Mucosa of descending colon (tissue), 3 donors: ENCODE data around the gene ABTB2. TPM values are rescaled to one million over a fixed set of nuclear protein-coding genes. Genes with fewer than 3 reads are reported as not detected.

Experiments
- ATAC-seq: fragments of 200-7000 bp; cut with Tn5 transposase; one replicate; pipeline ENCODE4 v1.9.1; 2020; ENCODE audit warnings: mild to moderate bottlenecking, moderate library complexity
- DNase-seq, 3 donors: peaks; one replicate each; pipeline ENCODE4 v3.0.0-alpha.2; 2020
- H3K36me3 ChIP-seq: fragments of 200-600 bp; one replicate; pipeline ENCODE4 v1.8.0; 2021; ENCODE audit warnings: low read depth, mild to moderate bottlenecking
- H3K4me1 ChIP-seq: fragments of 200-600 bp; one replicate; pipeline ENCODE4 v1.8.0; 2021; ENCODE audit warnings: low read depth, mild to moderate bottlenecking
- H3K4me3 ChIP-seq: fragments of 200-600 bp; one replicate; pipeline ENCODE4 v1.8.0; 2021; ENCODE audit warnings: mild to moderate bottlenecking
- H3K9me3 ChIP-seq: fragments of 200-600 bp; one replicate; pipeline ENCODE4 v1.8.0; 2021; ENCODE audit warnings: mild to moderate bottlenecking
- CTCF ChIP-seq: fragments of 200-600 bp; IDR thresholded peaks from one replicate; pipeline ENCODE4 v1.8.0; 2022; ENCODE audit warnings: antibody characterized with exemption, mild to moderate bottlenecking
- intact Hi-C, 2 donors: fragments of 100-400 bp; cut with DNase I in 1 of 2; cut with micrococcal nuclease in 1 of 2; formaldehyde crosslinking; loops; one replicate each; pipeline versions ENCODE4 v1.11.0 to v1.11.1; 2022; cut with DNase I, micrococcal nuclease
- total RNA-seq, 3 donors: library from RNA; stranded (reverse); fragmentation: NEBNext Ultra II Directional in 2 of 3; extraction: Animal tissue kit (Norgen Biotek cat#: 25700) in 2 of 3; gene quantifications; one replicate each; pipeline versions ENCODE4 v1.2.1 to v1.2.4, GENCODE V29; 2021 to 2023
- donor health status: DM: no; HTN: no; CAD: no; lungs with moderate emphysema.
- donor health status: DM: no; HTN: no; CAD: no.
- donor health status: DM: no; HTN: yes; CAD: no.

ABTB2 gene
- total RNA-seq, 3 donors from 2014 or later: 12.8 to 16.8 (median 14.3) TPM

DNA sequence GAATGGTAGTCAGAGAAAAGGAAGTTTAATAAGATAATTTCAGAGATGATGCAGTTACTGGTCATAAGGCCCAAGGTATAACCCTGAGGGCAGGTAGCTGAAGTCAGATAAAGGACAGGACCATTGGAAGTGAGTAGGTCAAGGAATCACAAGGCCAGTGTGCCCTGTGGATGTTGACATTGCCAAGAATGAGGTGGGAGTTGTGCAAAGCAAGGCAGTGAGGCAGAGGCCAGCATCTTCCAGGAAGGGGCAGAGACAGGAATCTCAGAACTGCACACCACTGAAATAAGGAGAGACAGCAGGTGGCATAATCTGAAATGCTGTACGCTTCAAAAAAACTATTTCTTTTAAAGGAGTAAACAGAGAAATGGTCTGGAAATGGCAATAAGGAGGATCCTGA, 61.4 kb downstream of the ABTB2 start:
- intact Hi-C loops: no loop called here
- TF ChIP-seq CTCF: no peak
- no peaks in the 10 kb centered on the region for H3K9me3 ChIP-seq
- H3K4me3 ChIP-seq: no peak overlapping the region
- H3K4me1 ChIP-seq: no peaks in the 10 kb centered on the region
- no peaks in the 10 kb centered on the region for H3K36me3 ChIP-seq
- no peak for DNase-seq
- ATAC-seq: no peak

GRCh38 chr11:34292546-34292945, 65.3 kb downstream of the ABTB2 start:
- Histone ChIP-seq H3K4me3 (no peak overlapping the region), H3K4me1 (no peaks in the 10 kb centered on the region), H3K9me3 (no peaks in the 10 kb centered on the region), H3K36me3 (no peaks in the 10 kb centered on the region)
- DNase-seq: no peak
- ATAC-seq: no peak
- intact Hi-C loops: no loop called here
- no peak for TF ChIP-seq CTCF

DNA sequence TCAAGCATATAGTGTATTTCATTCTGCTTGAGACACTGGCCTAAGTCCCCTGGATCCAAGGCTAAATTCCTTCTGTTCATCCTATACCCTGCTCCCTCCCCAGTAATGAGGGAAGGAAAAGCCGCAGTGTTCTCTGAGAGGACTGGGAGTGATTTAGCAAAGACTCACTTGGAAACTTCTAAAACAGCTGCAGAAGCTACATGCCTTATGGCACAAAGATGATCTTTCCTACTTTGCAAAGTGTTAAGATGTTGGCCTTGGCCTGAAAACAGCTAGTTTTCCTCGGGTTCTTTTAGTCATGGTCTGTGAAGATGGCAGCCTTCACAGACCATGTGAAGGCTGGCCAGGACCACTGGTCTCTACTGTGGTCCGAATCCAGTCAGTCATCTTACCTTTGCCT, 65.7 kb downstream of the ABTB2 start:
- intact Hi-C loops: no loop called here
- H3K4me1 ChIP-seq: no peaks in the 10 kb centered on the region
- H3K9me3 ChIP-seq: no peaks in the 10 kb centered on the region
- ATAC-seq (no peak), DNase-seq (no peak)
- TF ChIP-seq CTCF: no peak
- no peak overlapping the region for H3K4me3 ChIP-seq
- H3K36me3 ChIP-seq: no peaks in the 10 kb centered on the region

- Histone ChIP-seq H3K4me3 (no peak overlapping the region), H3K9me3 (no peaks in the 10 kb centered on the region), H3K36me3 (no peaks in the 10 kb centered on the region), H3K4me1 (no peaks in the 10 kb centered on the region)
- no peak for TF ChIP-seq CTCF
- ATAC-seq (no peak), DNase-seq (no peak)
- intact Hi-C loops: no loop called here
These were observed 66.9 kb downstream of the ABTB2 start for GRCh38 chr11:34290926-34291325.

- intact Hi-C loops: no loop called here
- H3K36me3 ChIP-seq: no peaks in the 10 kb centered on the region
- TF ChIP-seq CTCF: no peak
- H3K9me3 ChIP-seq: no peaks in the 10 kb centered on the region
- DNase-seq (no peak), ATAC-seq (no peak)
- no peaks in the 10 kb centered on the region for H3K4me1 ChIP-seq
- no peak overlapping the region for H3K4me3 ChIP-seq
These were observed 69.3 kb downstream of the ABTB2 start for GRCh38 chr11:34288492-34288891.

DNA sequence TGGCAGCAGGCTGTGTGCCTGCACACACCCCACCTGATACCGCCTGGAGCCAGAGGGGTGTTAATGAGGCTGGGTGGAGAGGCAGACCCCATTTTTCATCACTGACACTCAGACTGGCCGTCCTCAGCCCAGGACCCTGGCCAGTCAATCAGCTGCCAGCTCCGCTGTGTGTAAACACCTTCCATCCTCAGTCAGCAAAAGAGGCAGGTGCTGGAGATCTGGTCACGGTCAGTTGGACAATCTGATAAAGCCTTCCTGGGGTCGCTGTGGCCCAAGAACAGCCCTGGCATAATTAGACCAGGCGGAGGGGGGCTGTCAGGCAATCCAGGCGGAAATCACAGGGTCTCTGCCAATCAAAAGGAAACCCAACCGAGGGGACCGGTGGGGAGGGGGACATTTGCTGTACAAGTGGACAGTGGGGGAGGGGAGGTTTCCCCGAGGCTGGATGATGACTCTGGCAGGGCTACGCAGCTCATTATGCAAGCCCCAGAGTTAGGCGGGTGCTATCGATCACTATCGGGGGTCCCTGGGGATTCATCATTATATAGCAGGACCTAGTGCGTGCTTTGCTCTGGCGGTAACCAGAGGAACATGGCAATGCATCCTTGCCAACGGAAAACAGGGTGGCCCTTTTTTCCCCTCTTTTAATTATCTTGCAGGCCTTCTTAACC, 72.9 kb downstream of the ABTB2 start:
- H3K9me3 ChIP-seq: no peaks in the 10 kb centered on the region
- TF ChIP-seq CTCF: no peak
- intact Hi-C loops: no loop called here
- no peak for DNase-seq
- no peaks in the 10 kb centered on the region for H3K4me1 ChIP-seq
- ATAC-seq: no peak
- no peak overlapping the region for H3K4me3 ChIP-seq
- no peaks in the 10 kb centered on the region for H3K36me3 ChIP-seq
